ENCODE results near the gene ABHD14A. TPM values are rescaled to one million over a fixed set of nuclear protein-coding genes. Genes with fewer than 3 reads are reported as not detected.

The ABHD14A gene
- total RNA-seq, 1 experiment from 2014 or later, result 9.9 TPM

DNA sequence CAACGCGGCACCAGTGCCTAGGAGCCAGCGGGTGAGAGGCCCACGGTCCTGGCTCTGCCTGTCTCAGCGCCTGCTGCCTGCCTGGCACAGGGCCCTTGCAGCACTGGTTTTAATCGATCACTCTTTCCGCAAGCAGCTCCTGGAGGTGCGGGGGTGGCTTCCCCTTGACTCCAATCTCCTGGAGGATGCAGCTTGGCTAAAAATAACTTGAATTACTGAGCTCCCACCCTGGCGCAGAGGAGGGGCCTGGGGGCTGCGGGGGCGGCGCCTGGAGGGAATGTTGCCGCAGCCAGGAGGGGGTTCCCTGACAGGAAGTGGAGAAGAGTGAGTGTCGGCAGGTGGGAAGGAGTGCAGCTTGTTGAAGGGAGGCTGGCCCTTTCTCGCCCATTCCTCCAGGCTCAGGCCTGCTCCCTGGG is 30.7 kb downstream of the ABHD14A start:
- BruUV-seq (replicated peaks), result no TSS peak
- no peak for DNase-seq
- Histone ChIP-seq H3K9me3 (ENCODE audit: insufficient read depth, low read depth) (no peaks in the 10 kb centered on the region), H3K36me3 (ENCODE audit: low read depth) (no peaks in the 10 kb centered on the region), H3F3A (ENCODE audit: insufficient read depth, low read depth) (no peaks in the 10 kb centered on the region), H3K4me3 (no peak overlapping the region), H2AFZ (no peak overlapping the region), H3K27ac (no peak overlapping the region), H3K79me2 (ENCODE audit: low read depth) (no peaks in the 10 kb centered on the region), H3K4me1 (replicated peaks; ENCODE audit: insufficient read depth) (0 out of 2 replicates have a peak, but pooled peaks cover 4% of the 10 kb centered on the region), H3K4me2 (no peak overlapping the region), H4K20me1 (ENCODE audit: insufficient read depth) (no peaks in the 10 kb centered on the region), H3K27me3 (ENCODE audit: insufficient read depth, low read depth) (no peaks in the 10 kb centered on the region), H3K9me2 (ENCODE audit: insufficient read depth) (no peaks in the 10 kb centered on the region)
- ChIA-PET POLR2A (ENCODE audit: unreplicated experiment) (no interaction called here), CTCF (interaction anchor here (0.5 kb wide), 1 partner anchor 50 kb away, joined by 3 read pairs; no protein-coding TSS in a partner anchor)
- no peak for TF ChIP-seq EZH2 (IDR thresholded peaks at IDR 0.05; ENCODE audit: low read depth)
- TF ChIP-seq, protein P1, sequence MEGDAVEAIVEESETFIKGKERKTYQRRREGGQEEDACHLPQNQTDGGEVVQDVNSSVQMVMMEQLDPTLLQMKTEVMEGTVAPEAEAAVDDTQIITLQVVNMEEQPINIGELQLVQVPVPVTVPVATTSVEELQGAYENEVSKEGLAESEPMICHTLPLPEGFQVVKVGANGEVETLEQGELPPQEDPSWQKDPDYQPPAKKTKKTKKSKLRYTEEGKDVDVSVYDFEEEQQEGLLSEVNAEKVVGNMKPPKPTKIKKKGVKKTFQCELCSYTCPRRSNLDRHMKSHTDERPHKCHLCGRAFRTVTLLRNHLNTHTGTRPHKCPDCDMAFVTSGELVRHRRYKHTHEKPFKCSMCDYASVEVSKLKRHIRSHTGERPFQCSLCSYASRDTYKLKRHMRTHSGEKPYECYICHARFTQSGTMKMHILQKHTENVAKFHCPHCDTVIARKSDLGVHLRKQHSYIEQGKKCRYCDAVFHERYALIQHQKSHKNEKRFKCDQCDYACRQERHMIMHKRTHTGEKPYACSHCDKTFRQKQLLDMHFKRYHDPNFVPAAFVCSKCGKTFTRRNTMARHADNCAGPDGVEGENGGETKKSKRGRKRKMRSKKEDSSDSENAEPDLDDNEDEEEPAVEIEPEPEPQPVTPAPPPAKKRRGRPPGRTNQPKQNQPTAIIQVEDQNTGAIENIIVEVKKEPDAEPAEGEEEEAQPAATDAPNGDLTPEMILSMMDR (conservative IDR thresholded peaks at IDR 0.05), result no peak
- intact Hi-C loops (cut with micrococcal nuclease; ENCODE audit: unreplicated experiment), result loop anchor here (2.0 kb wide), 1 partner anchor 47 kb away; no protein-coding TSS in a partner anchor

DNA sequence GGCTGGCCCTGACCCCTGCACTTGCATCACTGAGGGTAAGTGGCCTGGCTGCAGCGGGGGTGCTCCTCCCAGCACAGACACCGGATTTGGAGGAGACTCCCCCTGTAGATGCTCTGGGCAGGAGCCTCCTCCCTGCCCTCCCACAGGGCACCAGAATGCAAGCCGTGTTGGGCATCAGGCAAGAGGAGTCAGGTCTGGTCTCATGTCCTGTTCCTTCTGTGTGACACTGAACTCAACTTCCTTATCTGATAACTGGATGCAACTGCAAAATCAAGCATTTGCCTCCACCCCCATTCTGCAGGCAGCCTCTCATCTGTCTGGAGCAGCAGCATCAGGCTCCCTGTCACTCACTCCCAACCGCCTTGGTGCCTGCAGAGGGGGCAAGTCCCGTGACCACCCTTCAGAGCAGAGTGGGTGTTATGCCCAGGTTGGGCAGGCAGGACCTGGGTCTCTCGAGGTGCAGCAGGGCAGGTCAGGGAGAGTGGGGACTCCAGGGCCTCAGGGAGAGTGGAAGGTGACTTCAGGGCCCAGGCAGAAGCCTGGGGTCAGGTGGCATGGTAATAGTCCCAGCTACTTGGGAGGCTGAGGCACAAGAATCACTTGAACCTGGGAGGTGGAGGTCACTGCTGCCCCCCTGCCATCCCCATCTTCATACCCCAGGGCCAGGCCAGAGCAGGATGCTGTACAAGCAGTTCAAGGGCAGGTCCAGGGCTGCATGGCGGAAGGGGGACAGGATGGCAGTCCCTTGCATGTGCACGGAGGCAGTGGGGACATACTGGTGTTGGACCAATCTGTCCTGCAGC is 31.4 kb downstream of the ABHD14A start:
- H3F3A ChIP-seq (ENCODE audit: insufficient read depth, low read depth), result no peaks in the 10 kb centered on the region
- no peaks in the 10 kb centered on the region for H3K9me2 ChIP-seq (ENCODE audit: insufficient read depth)
- H3K4me3 ChIP-seq, result no peak overlapping the region
- no peak overlapping the region for H3K4me2 ChIP-seq
- TF ChIP-seq, protein P1 (conservative IDR thresholded peaks at IDR 0.05), result no peak
- no peak for TF ChIP-seq EZH2 (IDR thresholded peaks at IDR 0.05; ENCODE audit: low read depth)
- 0 out of 2 replicates have a peak, but pooled peaks cover 4% of the 10 kb centered on the region for H3K4me1 ChIP-seq (replicated peaks; ENCODE audit: insufficient read depth)
- H4K20me1 ChIP-seq (ENCODE audit: insufficient read depth), result no peaks in the 10 kb centered on the region
- intact Hi-C loops (cut with micrococcal nuclease; ENCODE audit: unreplicated experiment), result no loop called here
- no TSS peak for BruUV-seq (replicated peaks)
- H3K9me3 ChIP-seq (ENCODE audit: insufficient read depth, low read depth), result no peaks in the 10 kb centered on the region
- no peak for DNase-seq
- POLR2A ChIA-PET (ENCODE audit: unreplicated experiment), result interaction anchor here (0.6 kb wide), 1 partner anchor 134 kb away, joined by 7 read pairs; no protein-coding TSS in a partner anchor
- H3K79me2 ChIP-seq (ENCODE audit: low read depth), result no peaks in the 10 kb centered on the region
- H3K27ac ChIP-seq, result no peak overlapping the region
- H3K27me3 ChIP-seq (ENCODE audit: insufficient read depth, low read depth), result no peaks in the 10 kb centered on the region
- CTCF ChIA-PET, result interaction anchor here (0.5 kb wide), 1 partner anchor 50 kb away, joined by 3 read pairs; no protein-coding TSS in a partner anchor
- H2AFZ ChIP-seq, result no peak overlapping the region
- no peaks in the 10 kb centered on the region for H3K36me3 ChIP-seq (ENCODE audit: low read depth)

DNA sequence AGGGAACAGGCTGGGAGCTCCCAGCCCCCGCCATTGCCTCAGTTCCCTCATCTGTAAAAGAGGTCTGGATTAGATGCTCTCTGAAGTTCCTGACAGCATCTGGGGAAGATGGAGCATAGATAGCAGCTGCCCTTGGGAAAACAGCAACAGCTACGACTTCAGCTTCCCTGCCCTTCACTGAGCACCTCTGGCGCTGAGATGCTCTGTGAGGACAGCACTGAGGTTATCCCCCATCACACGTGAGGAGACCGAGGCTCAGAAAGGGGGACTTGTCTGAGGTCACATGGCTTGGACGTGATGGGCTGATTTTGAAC is 31.9 kb downstream of the ABHD14A start:
- ChIA-PET CTCF (no interaction called here), POLR2A (ENCODE audit: unreplicated experiment) (interaction anchor here (0.6 kb wide), 1 partner anchor 134 kb away, joined by 7 read pairs; no protein-coding TSS in a partner anchor)
- Histone ChIP-seq H3K4me2 (no peak overlapping the region), H4K20me1 (ENCODE audit: insufficient read depth) (no peaks in the 10 kb centered on the region), H3K4me1 (replicated peaks; ENCODE audit: insufficient read depth) (no peaks in the 10 kb centered on the region), H3K27me3 (ENCODE audit: insufficient read depth, low read depth) (no peaks in the 10 kb centered on the region), H3K79me2 (ENCODE audit: low read depth) (no peaks in the 10 kb centered on the region), H3K36me3 (ENCODE audit: low read depth) (no peaks in the 10 kb centered on the region), H3F3A (ENCODE audit: insufficient read depth, low read depth) (no peaks in the 10 kb centered on the region), H3K9me2 (ENCODE audit: insufficient read depth) (no peaks in the 10 kb centered on the region), H2AFZ (no peak overlapping the region), H3K27ac (no peak overlapping the region), H3K9me3 (ENCODE audit: insufficient read depth, low read depth) (no peaks in the 10 kb centered on the region), H3K4me3 (no peak overlapping the region)
- DNase-seq, result no peak
- no TSS peak for BruUV-seq (replicated peaks)
- intact Hi-C loops (cut with micrococcal nuclease; ENCODE audit: unreplicated experiment), result no loop called here
- no peak for TF ChIP-seq EZH2 (IDR thresholded peaks at IDR 0.05; ENCODE audit: low read depth)
- TF ChIP-seq, protein P1 (conservative IDR thresholded peaks at IDR 0.05), result no peak

All from PC-9 (cell line).